Osteoblast (primary cell): Measurements from ENCODE around the gene BORCS8. TPM values are rescaled to one million over a fixed set of nuclear protein-coding genes. Genes with fewer than 3 reads are reported as not detected.

Experiments
- DNase-seq: peaks from one replicate; pipeline ENCODE4 v3.0.0; 2011; ENCODE audit warnings: low spot score, mixed read lengths; ENCODE audit not compliant: insufficient read length; ENCODE audit errors: missing footprints
- H2AFZ ChIP-seq: 2 replicates; pipeline ENCODE4 v1.6.0; 2011; ENCODE audit warnings: mild to moderate bottlenecking, low read length
- H3K27ac ChIP-seq: 2 replicates; pipeline ENCODE4 v1.5.1; 2011; ENCODE audit warnings: mild to moderate bottlenecking, low read depth, low read length, moderate library complexity
- H3K27me3 ChIP-seq: 2 replicates; pipeline ENCODE4 v1.6.0; 2012; ENCODE audit warnings: mild to moderate bottlenecking, control low read depth, inconsistent platforms, low read length, moderate library complexity; ENCODE audit not compliant: insufficient read depth
- H3K36me3 ChIP-seq: 2 replicates; pipeline ENCODE4 v1.5.1; 2011; ENCODE audit warnings: mild to moderate bottlenecking, low read length, control low read depth, moderate library complexity; ENCODE audit not compliant: insufficient read depth
- H3K4me1 ChIP-seq: 2 replicates; pipeline ENCODE4 v1.5.1; 2011; ENCODE audit warnings: mild to moderate bottlenecking, low read length, control low read depth, moderate library complexity; ENCODE audit not compliant: insufficient read depth
- H3K4me2 ChIP-seq: 2 replicates; pipeline ENCODE4 v1.6.0; 2011; ENCODE audit warnings: mild to moderate bottlenecking, low read length; ENCODE audit not compliant: insufficient read depth
- H3K4me3 ChIP-seq: fragments of 200-600 bp; sonication (generic); 3 replicates; pipeline ENCODE4 v1.5.1; 2012; ENCODE audit warnings: mild to moderate bottlenecking, low read length, inconsistent platforms; ENCODE audit not compliant: insufficient read depth
- H3K79me2 ChIP-seq: 2 replicates; pipeline ENCODE4 v1.6.0; 2012; ENCODE audit warnings: mild to moderate bottlenecking, low read length, control low read depth, inconsistent platforms; ENCODE audit not compliant: insufficient read depth
- H3K9me3 ChIP-seq: 2 replicates; pipeline ENCODE4 v1.5.1; 2011; ENCODE audit warnings: low read depth, low read length, control low read depth
- H4K20me1 ChIP-seq: 2 replicates; pipeline ENCODE4 v1.6.0; 2012; ENCODE audit warnings: mild to moderate bottlenecking, low read length, control low read depth; ENCODE audit not compliant: insufficient read depth
- total RNA-seq: library from RNA; depleted of rRNA; stranded (reverse); fragments of >200 nt; gene quantifications from 2 replicates; pipeline ENCODE4 v1.2.3, GENCODE V29; 2012
- TF ChIP-seq, protein P1 (sequence below): IDR thresholded peaks from 2 replicates; pipeline ENCODE4 v1.5.1; 2011; ENCODE audit warnings: mild to moderate bottlenecking, low read depth, low read length, moderate library complexity; ENCODE audit errors: extremely low read depth

BORCS8 gene
- total RNA-seq, 1 donor, result 17.4 TPM

- no peaks in the 10 kb centered on the region for H3K27me3 ChIP-seq
- peaks cover 4% of the 10 kb centered on the region for H3K36me3 ChIP-seq
- H3K4me3 ChIP-seq, result no peak overlapping the region
- H3K4me2 ChIP-seq, result no peak overlapping the region
- H3K4me1 ChIP-seq, result no peaks in the 10 kb centered on the region
- H3K27ac ChIP-seq, result no peak overlapping the region
- no peak for DNase-seq
- TF ChIP-seq, protein P1, sequence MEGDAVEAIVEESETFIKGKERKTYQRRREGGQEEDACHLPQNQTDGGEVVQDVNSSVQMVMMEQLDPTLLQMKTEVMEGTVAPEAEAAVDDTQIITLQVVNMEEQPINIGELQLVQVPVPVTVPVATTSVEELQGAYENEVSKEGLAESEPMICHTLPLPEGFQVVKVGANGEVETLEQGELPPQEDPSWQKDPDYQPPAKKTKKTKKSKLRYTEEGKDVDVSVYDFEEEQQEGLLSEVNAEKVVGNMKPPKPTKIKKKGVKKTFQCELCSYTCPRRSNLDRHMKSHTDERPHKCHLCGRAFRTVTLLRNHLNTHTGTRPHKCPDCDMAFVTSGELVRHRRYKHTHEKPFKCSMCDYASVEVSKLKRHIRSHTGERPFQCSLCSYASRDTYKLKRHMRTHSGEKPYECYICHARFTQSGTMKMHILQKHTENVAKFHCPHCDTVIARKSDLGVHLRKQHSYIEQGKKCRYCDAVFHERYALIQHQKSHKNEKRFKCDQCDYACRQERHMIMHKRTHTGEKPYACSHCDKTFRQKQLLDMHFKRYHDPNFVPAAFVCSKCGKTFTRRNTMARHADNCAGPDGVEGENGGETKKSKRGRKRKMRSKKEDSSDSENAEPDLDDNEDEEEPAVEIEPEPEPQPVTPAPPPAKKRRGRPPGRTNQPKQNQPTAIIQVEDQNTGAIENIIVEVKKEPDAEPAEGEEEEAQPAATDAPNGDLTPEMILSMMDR, result no peak
- H4K20me1 ChIP-seq, result no peaks in the 10 kb centered on the region
- no peak overlapping the region for H2AFZ ChIP-seq
- H3K79me2 ChIP-seq, result no peaks in the 10 kb centered on the region
- H3K9me3 ChIP-seq, result no peaks in the 10 kb centered on the region
Observed at GRCh38 chr19:19147344-19147743, 44.6 kb downstream of the BORCS8 start.

DNA sequence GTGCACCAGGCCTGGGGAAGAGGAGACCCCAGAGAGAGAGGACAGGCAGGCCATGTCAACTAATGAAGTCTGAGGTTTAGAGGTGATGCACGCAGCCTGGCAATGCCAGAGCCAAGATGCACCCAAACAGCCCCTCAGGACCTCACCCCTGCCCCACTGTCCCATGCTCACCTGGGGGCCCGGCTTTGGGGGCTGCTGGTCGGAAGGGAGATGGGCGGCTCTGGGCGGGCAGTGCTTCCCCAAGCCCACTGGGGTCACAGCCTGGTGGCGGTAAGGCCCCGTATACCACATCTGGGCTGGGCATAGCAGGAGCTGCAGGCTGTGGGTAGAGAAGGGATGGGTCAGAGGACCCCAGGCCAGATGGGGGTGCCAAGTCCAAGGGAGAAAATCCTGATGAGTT lies 45.1 kb downstream of the BORCS8 start:
- H3K4me2 ChIP-seq, result no peak overlapping the region
- DNase-seq, result no peak
- H2AFZ ChIP-seq, result no peak overlapping the region
- no peaks in the 10 kb centered on the region for H3K27me3 ChIP-seq
- H3K4me1 ChIP-seq, result no peaks in the 10 kb centered on the region
- no peaks in the 10 kb centered on the region for H3K79me2 ChIP-seq
- H3K9me3 ChIP-seq, result no peaks in the 10 kb centered on the region
- no peaks in the 10 kb centered on the region for H4K20me1 ChIP-seq
- H3K27ac ChIP-seq, result no peak overlapping the region
- H3K4me3 ChIP-seq, result no peak overlapping the region
- H3K36me3 ChIP-seq, result peaks cover 4% of the 10 kb centered on the region
- TF ChIP-seq, protein P1, result no peak

GRCh38 chr19:19145684-19146608 lies 46.0 kb downstream of the BORCS8 start:
- no peaks in the 10 kb centered on the region for H3K79me2 ChIP-seq
- H3K27me3 ChIP-seq, result no peaks in the 10 kb centered on the region
- H3K9me3 ChIP-seq, result no peaks in the 10 kb centered on the region
- TF ChIP-seq, protein P1, result peak; percentile 80
- H3K4me1 ChIP-seq, result no peaks in the 10 kb centered on the region
- H3K4me3 ChIP-seq, result peak overlapping the region; percentile 40
- peak; percentile 97 for DNase-seq
- H2AFZ ChIP-seq, result peak overlapping the region; percentile 76
- no peaks in the 10 kb centered on the region for H4K20me1 ChIP-seq
- H3K36me3 ChIP-seq, result peaks cover 4% of the 10 kb centered on the region
- peak overlapping the region; percentile 56 for H3K27ac ChIP-seq
- peak overlapping the region; percentile 66 for H3K4me2 ChIP-seq

DNA sequence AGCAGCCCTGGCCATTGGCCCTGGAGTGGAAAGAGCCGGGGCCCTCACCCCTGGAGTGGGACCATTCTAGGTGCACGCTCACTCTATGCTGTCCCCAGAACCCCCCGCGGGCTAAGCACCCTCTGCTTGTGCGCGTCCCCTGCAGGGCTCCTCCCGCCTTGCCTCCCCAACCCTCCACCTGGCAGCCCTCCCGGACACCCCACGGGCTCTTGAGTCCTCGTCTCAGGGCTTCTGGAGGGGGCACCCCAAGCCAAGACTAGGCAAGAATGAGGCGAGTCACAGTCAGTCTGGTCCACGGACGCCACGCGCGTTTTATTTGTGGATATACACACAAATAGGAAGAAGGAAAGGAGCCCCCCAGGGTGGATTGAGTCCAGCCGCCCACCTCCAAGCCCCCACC lies 46.7 kb downstream of the BORCS8 start:
- H3K36me3 ChIP-seq, result peaks cover 4% of the 10 kb centered on the region
- DNase-seq, result peak; percentile 35
- H3K27me3 ChIP-seq, result no peaks in the 10 kb centered on the region
- no peaks in the 10 kb centered on the region for H4K20me1 ChIP-seq
- H3K4me2 ChIP-seq, result no peak overlapping the region
- H3K27ac ChIP-seq, result no peak overlapping the region
- no peaks in the 10 kb centered on the region for H3K9me3 ChIP-seq
- TF ChIP-seq, protein P1, result no peak
- no peak overlapping the region for H2AFZ ChIP-seq
- no peaks in the 10 kb centered on the region for H3K4me1 ChIP-seq
- no peak overlapping the region for H3K4me3 ChIP-seq
- no peaks in the 10 kb centered on the region for H3K79me2 ChIP-seq
